Progenitor cell of endocrine pancreas (in vitro differentiated cells): ENCODE results near the gene FLT3LG. TPM values are rescaled to one million over a fixed set of nuclear protein-coding genes. Genes with fewer than 3 reads are reported as not detected.
A peak's percentile ranks its signal among the peaks of the same experiment; 100 is the strongest.
"Not testable (repeated sequence)": the region's sequence is repeated elsewhere in the genome, so short reads cannot be mapped to it uniquely, and the experiment has no call there.

Source experiments
- DNase-seq: peaks from one replicate; pipeline ENCODE4 v3.0.0; 2021; ENCODE audit warnings: low spot score; ENCODE audit not compliant: unreplicated experiment
- H3K27ac Mint-ChIP-seq: 2 replicates; pipeline ENCODE4 v1.8.0; 2021; ENCODE audit warnings: mild to moderate bottlenecking, moderate library complexity, mixed read lengths
- H3K27me3 Mint-ChIP-seq: 2 replicates; pipeline ENCODE4 v1.8.0; 2021; ENCODE audit warnings: mixed read lengths
- H3K36me3 Mint-ChIP-seq: 2 replicates; pipeline ENCODE4 v1.8.0; 2022; ENCODE audit warnings: mixed read lengths; ENCODE audit not compliant: insufficient read depth
- H3K4me1 Mint-ChIP-seq: 2 replicates; pipeline ENCODE4 v1.8.0; 2021; ENCODE audit warnings: low read depth, mixed read lengths
- H3K4me3 Mint-ChIP-seq: 2 replicates; pipeline ENCODE4 v1.8.0; 2021; ENCODE audit warnings: low read depth, mild to moderate bottlenecking, moderate library complexity, mixed read lengths
- H3K9me3 Mint-ChIP-seq: 2 replicates; pipeline ENCODE4 v1.8.0; 2021; ENCODE audit warnings: low read depth, mixed read lengths
- total RNA-seq: library from RNA; stranded (reverse); gene quantifications from 2 replicates; pipeline ENCODE4 v1.2.1, GENCODE V29; 2021
- TF ChIP-seq, protein P1 (sequence below): fragments of 200-600 bp; sonication (generic); IDR thresholded peaks from one replicate; pipeline ENCODE4 v1.5.0; 2021; ENCODE audit warnings: antibody characterized with exemption, mild to moderate bottlenecking; ENCODE audit not compliant: unreplicated experiment

FLT3LG gene
- total RNA-seq, 1 donor from 2014 or later = 0.96 TPM

DNA sequence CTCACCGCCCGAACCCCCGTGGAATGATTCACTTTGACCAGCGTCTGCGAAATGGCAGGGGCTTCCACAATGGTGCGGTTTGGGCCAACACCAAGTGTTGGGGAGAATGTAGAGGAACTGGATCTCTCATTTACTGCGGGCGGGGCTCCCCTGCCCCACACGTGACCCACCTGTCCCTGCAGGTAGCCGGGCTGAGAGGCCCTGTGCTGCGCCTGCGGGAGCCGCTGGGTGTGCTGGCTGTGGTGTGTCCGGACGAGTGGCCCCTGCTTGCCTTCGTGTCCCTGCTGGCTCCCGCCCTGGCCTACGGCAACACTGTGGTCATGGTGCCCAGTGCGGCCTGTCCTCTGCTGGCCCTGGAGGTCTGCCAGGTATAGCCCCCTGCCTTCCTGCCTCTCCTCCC, 5.8 kb upstream of the FLT3LG start:
- Mint-ChIP-seq H3K4me3 (no peak overlapping the region), H3K9me3 (no peaks in the 10 kb centered on the region), H3K36me3 (peaks cover 4% of the 10 kb centered on the region), H3K4me1 (no peaks in the 10 kb centered on the region), H3K27me3 (no peaks in the 10 kb centered on the region), H3K27ac (no peak overlapping the region)
- no peak for DNase-seq
- TF ChIP-seq, protein P1, sequence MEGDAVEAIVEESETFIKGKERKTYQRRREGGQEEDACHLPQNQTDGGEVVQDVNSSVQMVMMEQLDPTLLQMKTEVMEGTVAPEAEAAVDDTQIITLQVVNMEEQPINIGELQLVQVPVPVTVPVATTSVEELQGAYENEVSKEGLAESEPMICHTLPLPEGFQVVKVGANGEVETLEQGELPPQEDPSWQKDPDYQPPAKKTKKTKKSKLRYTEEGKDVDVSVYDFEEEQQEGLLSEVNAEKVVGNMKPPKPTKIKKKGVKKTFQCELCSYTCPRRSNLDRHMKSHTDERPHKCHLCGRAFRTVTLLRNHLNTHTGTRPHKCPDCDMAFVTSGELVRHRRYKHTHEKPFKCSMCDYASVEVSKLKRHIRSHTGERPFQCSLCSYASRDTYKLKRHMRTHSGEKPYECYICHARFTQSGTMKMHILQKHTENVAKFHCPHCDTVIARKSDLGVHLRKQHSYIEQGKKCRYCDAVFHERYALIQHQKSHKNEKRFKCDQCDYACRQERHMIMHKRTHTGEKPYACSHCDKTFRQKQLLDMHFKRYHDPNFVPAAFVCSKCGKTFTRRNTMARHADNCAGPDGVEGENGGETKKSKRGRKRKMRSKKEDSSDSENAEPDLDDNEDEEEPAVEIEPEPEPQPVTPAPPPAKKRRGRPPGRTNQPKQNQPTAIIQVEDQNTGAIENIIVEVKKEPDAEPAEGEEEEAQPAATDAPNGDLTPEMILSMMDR = no peak

- H3K9me3 Mint-ChIP-seq = no peaks in the 10 kb centered on the region
- peaks cover 4% of the 10 kb centered on the region for H3K36me3 Mint-ChIP-seq
- TF ChIP-seq, protein P1 = no peak
- H3K27ac Mint-ChIP-seq = peak overlapping the region; percentile 33
- H3K4me3 Mint-ChIP-seq = no peak overlapping the region
- no peaks in the 10 kb centered on the region for H3K4me1 Mint-ChIP-seq
- DNase-seq = no peak
- H3K27me3 Mint-ChIP-seq = no peaks in the 10 kb centered on the region
Observed at GRCh38 chr19:49468746-49469447, 5.1 kb upstream of the FLT3LG start.

- DNase-seq = no peak
- Mint-ChIP-seq H3K4me3 (no peak overlapping the region), H3K36me3 (peaks cover 4% of the 10 kb centered on the region)
Observed at GRCh38 chr19:49469828-49470614, 4.0 kb upstream of the FLT3LG start.

DNA sequence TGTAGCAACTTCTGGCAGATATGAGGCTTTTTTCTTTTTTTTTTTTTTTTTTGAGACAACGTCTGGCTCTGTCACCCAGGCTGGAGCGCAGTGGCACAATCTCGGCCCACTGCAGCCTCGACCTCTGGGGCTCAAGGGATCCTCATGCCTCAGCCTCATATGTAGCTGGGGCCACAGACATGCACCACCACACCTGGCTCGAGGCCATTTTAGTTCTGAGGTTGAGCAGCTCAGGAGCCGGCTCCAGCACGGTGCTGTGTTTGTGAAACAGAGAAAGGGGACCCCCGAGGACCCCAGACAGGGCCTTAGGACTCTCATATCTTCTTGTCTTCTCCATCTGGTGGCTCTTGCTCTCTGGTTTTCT, 3.4 kb upstream of the FLT3LG start:
- H3K4me3 Mint-ChIP-seq = no peak overlapping the region
- DNase-seq = no peak
- no peaks in the 10 kb centered on the region for H3K4me1 Mint-ChIP-seq

More at GRCh38 chr19:49469828-49470614, 4.0 kb upstream of the FLT3LG start:
- no peaks in the 10 kb centered on the region for H3K4me1 Mint-ChIP-seq
- H3K9me3 Mint-ChIP-seq = no peaks in the 10 kb centered on the region
- H3K27ac Mint-ChIP-seq = no peak overlapping the region
- TF ChIP-seq, protein P1 = no peak
- peaks cover 5% of the 10 kb centered on the region for H3K27me3 Mint-ChIP-seq

GRCh38 chr19:49472936-49473335, 1.1 kb upstream of the FLT3LG start:
- TF ChIP-seq, protein P1 = no peak
- Mint-ChIP-seq H3K27me3 (peaks cover 18% of the 10 kb centered on the region), H3K27ac (no peak overlapping the region), H3K4me3 (no peak overlapping the region), H3K36me3 (peaks cover 4% of the 10 kb centered on the region), H3K9me3 (no peaks in the 10 kb centered on the region), H3K4me1 (peaks cover 2% of the 10 kb centered on the region)
- DNase-seq = no peak

More for the DNA sequence above, 3.4 kb upstream of the FLT3LG start:
- H3K36me3 Mint-ChIP-seq = peaks cover 4% of the 10 kb centered on the region
- no peak overlapping the region for H3K27ac Mint-ChIP-seq
- no peaks in the 10 kb centered on the region for H3K9me3 Mint-ChIP-seq
- TF ChIP-seq, protein P1 = no peak
- H3K27me3 Mint-ChIP-seq = peaks cover 10% of the 10 kb centered on the region

GRCh38 chr19:49473501-49473867, 531 bp upstream of the FLT3LG start:
- not testable (repeated sequence) for H3K4me1 Mint-ChIP-seq, H3K36me3 Mint-ChIP-seq, H3K27ac Mint-ChIP-seq, H3K9me3 Mint-ChIP-seq, H3K4me3 Mint-ChIP-seq, DNase-seq
- H3K27me3 Mint-ChIP-seq = peaks cover 18% of the 10 kb centered on the region
